Prostate gland (tissue), 2 donors: Measurements from ENCODE around the gene MMD2.

Experiments
- POLR2AphosphoS5 ChIP-seq: sonication (generic); formaldehyde crosslinking; IDR thresholded peaks from one replicate; pipeline ENCODE4 v1.6.1; 2017; ENCODE audit warnings: antibody characterized with exemption
- TF ChIP-seq, protein P1 (sequence below), 4 experiments: fragments of 200-600 bp in 2 of 4; fragments of 450-650 bp in 2 of 4; sonication (generic) in 2 of 4; IDR thresholded peaks; 1 replicate in 3 of 4; 2 replicates in 1 of 4; pipeline ENCODE4 v1.5.1; 2016 to 2019; ENCODE audit warnings: antibody characterized with exemption in 4 of 4, mild to moderate bottlenecking in 2 of 4, moderate library complexity in 2 of 4

DNA sequence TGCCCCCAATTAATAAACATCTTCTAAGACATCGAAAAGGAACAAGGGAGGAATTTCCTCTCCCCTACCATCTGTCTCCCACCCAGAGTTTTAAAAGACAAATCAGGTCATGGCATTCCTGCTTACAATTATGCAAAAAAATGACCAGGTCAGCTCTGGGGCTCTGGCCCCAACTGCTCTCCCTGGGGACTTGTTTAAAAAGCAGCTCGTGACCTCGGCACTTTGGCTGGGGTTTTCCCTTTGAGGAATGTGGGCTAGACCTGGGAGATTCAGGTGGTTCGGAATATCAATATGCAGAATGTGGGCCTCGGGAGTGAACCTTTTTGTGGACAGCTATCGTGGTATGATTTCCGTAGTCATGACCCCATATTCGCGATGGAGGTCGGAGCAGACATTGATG, 74.8 kb downstream of the MMD2 start:
- TF ChIP-seq, protein P1, sequence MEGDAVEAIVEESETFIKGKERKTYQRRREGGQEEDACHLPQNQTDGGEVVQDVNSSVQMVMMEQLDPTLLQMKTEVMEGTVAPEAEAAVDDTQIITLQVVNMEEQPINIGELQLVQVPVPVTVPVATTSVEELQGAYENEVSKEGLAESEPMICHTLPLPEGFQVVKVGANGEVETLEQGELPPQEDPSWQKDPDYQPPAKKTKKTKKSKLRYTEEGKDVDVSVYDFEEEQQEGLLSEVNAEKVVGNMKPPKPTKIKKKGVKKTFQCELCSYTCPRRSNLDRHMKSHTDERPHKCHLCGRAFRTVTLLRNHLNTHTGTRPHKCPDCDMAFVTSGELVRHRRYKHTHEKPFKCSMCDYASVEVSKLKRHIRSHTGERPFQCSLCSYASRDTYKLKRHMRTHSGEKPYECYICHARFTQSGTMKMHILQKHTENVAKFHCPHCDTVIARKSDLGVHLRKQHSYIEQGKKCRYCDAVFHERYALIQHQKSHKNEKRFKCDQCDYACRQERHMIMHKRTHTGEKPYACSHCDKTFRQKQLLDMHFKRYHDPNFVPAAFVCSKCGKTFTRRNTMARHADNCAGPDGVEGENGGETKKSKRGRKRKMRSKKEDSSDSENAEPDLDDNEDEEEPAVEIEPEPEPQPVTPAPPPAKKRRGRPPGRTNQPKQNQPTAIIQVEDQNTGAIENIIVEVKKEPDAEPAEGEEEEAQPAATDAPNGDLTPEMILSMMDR (IDR thresholded peaks at IDR 0.05), result no peak
- no peak for TF ChIP-seq POLR2AphosphoS5
